ENCODE results near the gene RBM7.

Gene RBM7, protein sequence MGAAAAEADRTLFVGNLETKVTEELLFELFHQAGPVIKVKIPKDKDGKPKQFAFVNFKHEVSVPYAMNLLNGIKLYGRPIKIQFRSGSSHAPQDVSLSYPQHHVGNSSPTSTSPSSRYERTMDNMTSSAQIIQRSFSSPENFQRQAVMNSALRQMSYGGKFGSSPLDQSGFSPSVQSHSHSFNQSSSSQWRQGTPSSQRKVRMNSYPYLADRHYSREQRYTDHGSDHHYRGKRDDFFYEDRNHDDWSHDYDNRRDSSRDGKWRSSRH

DNA sequence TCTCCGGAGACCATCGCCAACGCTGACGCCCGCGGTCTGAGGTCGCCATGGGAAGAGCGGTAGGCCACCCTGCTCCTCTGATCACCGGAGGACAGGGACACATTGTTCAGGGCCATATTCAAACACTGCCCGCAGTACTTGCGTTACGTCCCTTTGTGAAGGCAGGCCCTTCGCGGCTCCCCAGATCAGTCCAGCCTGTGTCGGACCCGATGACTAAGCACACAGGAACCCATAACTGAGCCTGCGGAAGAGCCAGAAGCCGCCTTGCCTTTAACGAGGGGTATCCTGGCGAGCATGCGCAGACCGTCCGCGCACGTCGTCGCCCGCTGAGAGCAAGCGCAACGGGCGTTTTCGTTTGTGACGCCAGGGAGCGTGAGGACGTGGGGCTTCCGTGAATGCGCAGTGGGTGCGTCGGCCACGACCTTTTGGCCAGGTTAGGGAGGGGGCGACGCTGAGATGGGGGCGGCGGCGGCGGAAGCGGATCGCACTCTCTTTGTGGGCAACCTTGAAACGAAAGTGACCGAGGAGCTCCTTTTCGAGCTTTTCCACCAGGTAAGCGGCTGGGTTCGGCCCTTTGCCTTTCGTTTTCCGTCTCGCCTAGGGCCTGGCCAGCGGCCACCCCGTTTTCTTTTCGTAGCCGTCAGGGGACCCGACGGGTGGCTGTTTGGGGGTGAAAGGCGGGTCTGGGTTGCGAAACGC lies at the start of gene RBM7, which contains the start of gene C11orf71:
Gene RBM7 (plus strand): TSS at position 451 of the 699 bp plus-strand sequence. CDS start 6 bp downstream, at position 457.
Gene C11orf71 (minus strand): TSS at position 296 of the 699 bp plus-strand sequence. CDS start 180 bp downstream, at position 116.
- peak; percentile 73 for DNase-seq

DNA sequence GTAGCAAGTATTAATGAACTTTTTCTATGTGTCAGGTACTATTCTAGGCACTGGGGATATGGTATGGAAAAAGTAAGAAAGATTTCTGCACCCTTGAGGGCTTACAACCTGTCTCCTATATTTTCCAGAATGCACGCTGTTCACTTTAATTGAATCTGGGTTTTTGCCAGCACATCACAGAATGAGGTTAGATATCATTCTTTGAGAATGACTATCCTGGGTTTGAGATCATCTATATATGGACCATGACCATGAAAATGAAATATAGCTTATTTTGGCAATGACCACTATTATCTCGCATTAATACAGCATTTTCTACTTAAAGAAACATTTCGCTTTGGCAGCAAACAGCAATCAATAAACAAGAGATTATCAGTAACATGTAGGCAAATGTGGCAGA lies 47.0 kb upstream of the RBM7 start:
- DNase-seq: no peak

DNA sequence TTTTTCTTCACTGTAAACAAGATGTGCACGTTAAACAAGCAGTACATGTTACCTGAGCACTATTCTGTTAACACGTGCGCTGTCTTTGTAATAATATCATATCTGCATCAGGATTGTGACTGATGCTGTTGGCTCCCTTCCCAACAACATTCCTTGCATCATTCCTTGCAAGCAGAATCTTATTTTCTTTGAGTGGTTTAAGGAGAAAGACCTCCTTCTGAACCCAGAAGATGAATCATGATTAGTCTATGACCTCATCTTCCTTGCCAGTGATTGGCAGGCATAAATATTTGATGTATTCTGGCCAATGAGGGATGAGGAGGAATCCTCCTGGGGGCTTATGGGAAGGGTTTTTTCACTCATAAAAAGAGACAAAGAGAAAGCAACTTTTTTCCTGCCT lies 46.4 kb upstream of the RBM7 start:
- DNase-seq: no peak

DNA sequence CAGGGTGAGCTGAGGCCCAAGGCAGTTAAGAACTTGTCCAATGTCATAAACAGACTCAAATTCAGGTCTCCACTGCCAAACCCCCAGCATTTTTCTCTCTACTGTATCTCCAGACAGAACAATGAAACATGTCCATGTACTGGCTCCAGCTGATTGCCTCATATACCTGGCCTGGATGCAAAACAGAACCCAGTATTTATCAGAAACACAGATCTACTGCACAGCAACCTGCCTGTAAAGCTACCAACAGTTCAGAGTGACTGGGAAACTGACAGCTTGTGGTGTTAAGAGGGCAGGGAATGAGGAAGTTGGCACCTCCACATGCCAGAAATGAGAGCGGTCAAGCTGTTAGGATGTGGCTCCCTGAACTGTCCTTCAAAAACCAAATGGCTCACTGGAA lies 41.8 kb upstream of the RBM7 start:
- no peak for DNase-seq

DNA sequence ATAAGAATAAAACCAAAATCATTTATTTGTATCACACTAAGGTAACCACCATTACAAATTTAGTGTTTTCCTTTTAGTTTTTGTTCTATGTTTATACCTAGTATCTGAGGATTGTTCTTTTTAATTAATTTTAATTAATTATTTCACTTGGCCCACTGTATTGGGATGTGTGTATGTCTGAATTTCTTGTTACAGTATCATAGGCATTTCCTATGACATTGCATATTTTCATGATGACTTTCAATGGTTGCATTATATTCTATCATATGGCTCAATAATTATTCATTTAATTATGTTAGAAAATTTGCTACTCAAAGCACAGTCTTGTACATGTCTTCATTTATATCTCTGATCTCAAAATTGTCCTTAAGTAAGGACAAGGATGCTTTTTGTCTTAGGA lies 41.1 kb upstream of the RBM7 start:
- DNase-seq: no peak

DNA sequence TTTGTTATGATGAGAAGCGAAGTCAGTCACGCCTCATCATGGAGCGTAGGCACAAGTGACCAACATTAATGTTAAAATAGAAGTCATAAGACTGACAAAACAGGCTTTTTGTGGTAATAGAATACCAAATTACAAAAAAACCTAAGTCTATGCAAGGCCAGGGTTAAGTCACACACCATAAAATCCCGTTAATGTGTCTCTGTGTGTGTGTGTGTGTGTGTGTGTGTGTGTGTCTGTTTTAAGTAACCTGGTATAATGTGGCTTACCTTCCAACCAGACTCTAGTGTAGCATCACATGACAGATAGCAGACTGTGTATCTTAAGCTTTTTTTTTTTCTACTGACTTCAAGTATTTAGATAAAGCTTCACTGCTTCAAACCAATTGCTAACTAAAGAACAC lies 38.1 kb upstream of the RBM7 start:
- DNase-seq: no peak

DNA sequence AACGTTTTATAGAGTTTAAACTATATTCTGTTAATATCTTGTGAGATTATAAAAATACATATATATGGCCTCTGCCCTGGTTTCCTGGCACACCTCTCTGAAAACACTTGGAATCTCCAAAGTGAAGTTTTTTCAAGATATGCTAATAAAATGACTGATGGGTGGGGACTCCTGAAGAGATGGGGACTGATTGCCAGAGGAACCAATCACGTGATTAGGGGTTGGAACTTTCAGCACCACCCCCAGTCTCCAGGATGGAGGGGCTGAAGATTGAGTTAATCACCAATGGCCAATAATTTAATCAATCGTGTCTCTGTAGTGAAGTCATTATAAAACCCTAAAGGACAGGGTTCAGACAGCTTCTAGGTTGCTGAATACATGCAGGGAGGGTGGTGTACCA lies 37.5 kb upstream of the RBM7 start:
- no peak for DNase-seq

DNA sequence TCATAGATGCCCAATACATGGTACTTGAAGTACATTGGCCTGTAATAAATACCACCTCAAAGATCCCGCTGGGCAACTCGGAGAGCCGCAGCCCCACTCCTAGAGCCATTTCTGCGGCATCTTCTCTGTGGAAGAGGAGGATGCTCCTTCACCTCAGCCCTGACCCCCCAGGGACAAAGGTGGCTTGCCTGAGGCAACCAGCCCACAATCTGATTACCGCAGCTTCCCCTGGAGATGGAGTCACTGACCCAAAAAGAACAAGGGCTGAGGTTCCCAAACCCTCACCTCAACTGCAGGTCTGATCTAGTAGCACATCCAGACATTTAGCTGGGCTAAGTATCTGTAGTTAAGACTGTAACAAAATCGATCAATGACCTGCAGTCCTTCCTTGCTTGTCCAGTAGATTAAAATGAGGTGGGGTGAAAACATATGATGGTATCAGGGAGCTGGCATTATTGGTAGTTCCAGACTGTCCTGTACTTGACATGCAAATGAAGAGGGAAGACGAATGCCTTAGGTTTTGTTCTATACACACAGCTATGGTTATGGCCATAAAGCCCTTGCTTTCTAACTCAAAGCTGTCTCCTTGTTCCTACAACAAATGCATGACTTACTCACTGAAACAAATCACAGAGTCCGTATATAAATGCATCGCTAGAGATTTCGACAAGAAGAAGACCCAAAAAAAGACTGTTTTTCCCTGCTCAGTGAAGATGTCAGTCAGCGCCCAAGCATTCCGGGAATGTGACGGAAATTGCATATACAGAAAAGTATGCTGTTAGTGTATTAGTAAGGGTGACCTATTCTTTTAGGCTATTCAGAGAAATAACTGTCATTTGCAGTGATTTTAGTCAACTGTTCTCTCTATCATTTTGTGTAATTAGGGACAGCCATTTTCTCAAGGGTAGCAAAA lies 33.9 kb upstream of the RBM7 start:
- DNase-seq: no peak

DNA sequence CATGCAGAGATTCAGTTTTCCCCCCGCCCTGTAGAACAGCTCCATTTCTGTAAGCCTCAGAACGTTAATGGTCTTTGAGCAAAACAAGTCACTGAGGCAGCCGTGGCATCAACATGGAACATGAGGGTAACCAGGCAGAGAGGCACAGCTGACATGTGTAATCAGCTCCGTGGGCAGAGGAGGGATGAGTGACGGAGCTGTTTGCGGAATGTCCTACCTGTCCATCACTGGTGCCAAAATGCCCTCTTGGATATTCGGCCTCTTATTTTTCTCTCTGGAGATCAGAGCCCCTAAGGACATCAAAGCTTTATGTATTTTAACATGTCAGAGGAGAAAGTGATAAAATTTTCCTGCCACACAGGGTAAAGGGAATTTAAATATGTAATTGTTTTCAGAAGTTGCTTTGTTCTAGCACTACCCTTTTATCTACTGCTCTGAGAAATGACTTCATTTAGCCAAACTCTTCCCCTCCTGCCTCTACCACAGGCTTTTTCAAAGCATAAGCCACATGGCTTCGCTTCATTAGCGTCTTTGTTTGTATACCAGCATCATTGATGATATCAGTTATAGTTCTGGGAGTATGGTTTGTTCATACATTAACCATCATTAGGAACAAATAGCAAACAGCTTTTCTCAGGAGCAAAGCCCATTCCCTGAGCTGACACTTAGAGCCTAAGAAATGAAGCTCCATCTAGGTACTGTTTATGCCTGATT lies 33.1 kb upstream of the RBM7 start:
- DNase-seq: no peak

DNA sequence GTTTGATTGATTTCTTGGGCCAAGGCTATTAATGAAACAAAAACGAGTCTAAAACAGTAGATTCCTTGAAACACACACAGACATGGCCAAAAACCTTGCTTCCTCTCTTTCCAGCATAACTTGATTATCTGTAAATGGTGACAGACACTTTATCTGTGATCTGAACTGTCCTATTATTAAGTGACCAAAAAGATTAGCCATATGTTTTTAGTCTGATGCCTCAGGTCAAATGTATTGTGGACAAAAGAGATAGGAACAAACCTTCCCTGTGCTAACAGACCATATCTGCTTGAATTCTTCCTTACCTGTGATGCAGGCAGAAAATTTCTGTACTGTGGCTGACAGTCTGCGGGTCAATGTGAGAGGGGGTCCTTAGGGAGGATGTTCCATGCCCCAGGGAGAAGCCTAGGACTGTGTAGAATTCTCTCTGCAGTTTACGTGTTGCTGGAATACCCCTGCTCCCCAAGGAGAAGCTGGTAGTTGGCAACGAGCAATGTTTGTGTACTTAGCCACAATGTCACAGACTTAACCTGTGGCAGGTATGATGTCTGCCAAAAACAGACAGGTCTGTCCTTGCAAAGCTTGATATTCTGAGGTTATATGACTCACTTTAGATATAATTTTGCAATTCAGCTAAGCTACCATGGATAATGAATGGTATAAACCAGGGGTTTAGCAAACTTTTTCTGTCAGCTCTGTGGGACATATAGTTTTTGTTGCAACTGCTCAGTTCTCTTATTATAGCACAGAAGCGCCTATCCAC lies 31.4 kb upstream of the RBM7 start:
- no peak for DNase-seq

DNA sequence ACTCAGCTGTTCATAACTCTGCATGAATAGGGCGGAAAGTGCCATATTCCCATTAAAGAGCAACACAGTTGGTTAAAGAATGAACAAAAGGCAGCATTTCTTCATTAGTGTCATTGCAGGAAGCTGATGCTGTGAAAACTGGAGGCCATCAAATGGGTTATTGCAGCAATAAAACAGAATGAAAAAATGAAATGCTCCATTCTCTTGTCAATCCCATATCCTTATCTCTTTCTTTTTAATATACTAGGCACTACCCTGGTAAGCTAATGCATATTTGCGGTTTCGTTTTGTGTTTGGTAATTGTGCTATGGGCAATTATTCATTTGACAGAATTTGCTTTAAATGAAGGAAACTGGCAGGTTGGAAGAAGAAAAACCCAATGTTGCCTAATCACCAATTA lies 25.4 kb upstream of the RBM7 start:
- no peak for DNase-seq

DNA sequence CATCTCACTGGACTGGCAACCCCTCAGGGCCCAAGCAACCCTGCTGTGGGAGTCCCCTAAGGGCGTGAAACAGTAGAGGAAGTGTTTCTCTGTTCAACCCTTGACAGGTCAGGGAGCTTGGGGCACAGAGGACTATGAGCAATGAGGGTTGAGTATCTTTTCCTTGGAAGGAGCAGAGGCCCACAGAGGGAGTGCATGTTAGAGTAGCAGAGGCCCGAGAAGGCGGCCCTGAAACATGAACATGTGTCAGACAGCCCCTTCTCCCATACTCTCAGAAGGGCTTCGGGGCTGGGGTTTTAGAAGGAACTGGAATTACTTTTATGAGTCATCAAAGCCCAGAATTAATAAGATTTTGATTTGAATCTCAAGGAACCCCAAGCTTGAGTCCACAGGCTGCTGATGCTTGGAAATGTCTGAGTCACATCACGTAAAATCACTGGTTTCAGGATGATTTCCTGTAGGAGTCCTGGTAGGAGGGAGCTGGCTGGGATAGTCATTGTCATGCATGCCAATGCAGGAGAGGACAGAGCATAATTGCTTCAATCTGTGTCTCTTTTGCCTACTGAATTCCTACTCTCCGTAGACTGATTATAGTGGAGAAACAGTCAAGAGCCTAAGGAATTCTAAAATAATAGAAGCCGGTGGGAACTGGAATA lies 22.7 kb upstream of the RBM7 start:
- no peak for DNase-seq

DNA sequence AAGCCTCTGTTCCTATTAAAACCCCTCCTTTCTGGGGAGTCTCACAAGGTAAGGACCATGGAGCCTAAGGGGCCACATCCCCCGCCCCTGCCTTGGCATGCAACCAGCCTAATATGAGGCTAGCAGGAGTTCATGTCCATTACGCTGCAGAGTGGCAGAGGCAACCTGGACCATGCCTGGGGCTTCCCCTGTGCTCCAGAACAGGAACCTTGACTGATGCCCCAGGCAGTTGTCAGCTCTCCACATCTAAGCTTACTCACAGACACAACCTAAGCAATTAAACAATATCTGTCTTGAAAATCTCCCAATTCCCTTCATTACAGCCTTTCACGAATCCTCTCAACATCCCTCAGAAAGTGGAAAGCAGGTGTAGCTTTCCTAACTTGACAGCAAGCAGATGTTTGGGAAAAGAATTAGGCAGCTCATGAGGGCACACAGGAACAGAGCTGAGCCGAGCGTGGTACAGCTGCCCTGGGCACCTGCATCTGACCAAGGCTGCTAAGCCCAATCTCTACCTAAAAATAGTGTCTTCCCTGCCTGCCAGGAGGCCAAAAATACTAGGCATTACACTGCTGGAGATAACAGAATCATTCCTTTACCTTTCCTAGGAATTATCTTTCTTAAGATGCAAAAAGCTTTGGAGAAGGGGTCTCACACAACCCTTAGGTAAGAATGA lies 20.9 kb upstream of the RBM7 start:
- no peak for DNase-seq

DNA sequence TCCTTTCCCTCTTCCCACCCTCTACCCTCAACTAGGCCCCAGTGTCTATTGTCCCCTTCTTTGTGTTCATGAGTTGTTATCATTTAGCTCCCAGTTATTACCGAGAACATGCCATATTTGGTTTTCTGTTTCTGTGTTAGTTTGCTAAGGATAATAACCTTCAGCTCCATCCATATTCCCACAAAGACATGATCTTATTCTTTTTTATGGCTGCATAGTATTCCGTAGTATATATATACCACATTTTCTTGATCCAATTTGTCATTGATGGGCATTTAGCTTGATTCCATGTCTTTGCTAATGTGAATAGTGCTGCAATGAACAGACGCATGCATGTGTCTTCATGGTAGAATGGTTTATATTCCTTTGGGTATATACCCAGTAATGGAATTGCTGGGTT lies 18.0 kb upstream of the RBM7 start:
- no peak for DNase-seq

DNA sequence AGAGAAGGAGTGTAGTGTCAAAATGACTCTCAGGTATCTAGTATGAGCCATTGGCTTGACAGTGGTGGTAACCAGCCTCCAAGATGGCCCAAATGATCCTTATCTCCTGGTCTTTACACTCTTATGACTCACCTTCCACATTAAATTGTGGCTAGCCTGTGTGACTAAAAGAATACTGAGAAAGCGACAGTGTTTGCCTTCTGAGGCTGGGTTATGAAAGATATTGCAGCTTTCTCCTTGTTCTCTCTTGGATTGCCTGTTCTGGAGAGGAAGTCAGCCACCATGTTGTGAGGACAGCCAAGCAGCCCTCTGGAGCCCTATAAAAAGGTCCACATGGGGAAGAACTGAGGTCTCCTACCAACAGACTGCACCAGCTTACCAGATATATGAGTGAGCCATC lies 16.0 kb upstream of the RBM7 start:
- no peak for DNase-seq

DNA sequence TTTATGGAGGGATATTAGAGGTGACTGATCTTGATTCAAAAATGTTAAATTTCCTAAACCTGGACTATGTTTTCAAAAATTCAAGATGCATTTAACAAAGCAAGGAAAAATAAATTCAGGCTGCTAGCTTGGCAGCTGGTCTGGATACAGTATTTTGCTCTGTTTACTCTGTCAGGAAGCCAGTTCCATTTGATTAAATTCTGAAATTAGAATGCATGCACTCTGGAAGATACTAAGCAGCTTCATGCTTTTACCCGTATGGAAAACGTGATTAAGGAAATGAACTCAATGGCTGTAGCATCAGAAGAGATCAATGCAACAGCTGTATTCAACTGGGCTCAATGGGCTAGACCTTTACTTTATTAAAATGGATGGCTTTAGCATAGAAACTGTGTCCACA lies 14.3 kb upstream of the RBM7 start:
- no peak for DNase-seq

DNA sequence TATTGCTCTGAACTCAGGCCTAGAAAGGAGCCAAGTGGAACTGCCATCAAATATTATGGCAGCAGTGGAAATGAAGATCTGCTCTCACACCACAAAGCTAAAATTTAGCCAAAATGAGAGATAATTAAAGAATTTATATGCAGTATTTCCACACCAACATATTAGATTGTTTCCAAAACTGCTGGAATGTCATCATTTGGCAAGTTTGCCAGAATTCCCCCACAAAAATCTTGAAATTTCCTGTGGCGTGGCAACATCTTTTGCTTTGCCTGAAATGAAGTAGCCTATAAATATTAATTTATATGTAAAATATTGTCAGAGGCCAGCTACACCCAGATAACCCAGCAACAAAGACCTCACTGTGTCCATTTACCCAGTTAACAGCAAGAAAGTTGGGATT lies 13.9 kb upstream of the RBM7 start:
- DNase-seq: no peak

DNA sequence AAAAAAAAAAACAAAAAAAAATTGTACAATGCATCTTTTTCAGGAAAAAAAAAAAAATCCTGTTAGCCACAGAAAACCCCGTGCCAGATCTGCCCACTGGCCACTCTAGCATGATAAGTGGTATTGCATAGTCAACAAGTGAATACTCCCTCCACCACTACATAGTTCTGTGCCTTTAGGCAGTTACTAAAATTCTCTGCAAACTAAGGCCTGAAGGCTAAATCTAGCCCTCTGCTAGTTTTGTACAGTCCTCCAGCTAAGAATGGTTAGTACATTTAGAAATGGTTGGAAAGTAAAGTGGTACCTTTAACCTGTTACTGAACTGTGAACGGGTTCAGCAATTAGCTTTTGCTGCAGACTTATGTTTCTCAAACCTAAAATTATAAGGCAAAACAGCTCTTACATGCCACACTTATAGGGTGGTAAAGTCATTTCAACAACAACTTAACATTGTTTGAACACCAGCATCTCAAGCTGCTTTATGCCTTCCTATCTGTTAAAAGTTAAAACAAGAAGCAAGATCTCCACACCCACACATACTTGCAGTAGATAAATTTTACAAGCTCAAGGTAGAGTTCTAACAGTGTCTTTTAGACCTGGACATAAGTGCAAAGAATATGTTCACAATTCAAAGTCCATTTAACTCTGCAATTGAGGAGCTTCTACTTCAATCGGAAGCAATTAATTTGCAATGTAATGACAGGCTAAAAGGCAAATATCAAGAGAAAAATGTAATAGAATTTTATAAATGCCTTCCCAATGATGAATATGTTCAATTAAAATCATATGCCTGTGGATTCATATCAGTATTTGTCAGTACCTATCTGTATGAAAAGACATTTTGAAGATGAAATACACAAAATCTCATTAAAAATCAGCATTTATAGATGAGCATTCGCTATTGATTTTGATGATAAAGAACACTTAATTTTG lies 7.5 kb upstream of the RBM7 start:
- DNase-seq: no peak

DNA sequence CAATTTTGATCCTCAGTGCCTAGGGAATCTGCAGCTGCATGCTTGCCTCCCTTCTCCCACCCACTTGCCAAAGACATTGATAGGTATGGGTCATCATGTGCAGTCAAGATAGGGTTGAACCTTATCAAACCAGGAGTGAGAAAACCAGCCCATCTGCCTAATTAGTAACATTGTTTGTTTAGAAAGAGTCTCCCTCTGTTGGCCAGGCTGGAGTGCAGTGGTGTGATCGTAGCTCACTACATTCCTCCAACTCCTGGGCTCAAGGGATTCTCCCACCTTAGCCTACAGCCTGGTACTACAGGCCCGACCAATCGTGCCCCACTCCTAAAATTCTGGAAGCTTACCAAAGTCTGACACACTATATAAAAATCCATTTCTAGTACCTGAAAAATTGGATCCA lies 4.7 kb upstream of the RBM7 start:
- no peak for DNase-seq

DNA sequence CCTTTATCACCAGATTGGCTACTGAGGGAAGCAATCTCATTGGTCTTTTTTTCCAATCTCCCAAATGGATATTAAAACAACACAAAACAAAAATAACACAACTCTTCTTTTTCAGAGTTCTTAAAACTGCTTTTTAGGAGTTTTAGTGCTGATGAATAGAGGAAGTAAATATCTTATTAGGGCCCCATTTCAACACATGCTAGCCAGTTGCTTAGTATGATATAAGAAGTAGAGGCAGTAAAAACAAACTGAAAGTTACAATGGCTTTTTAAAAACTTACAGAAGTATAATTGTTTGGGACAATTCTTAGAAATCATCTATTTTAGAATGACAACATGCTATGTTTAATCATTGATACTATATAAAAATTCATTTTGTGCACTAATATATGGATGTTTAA lies 3.5 kb upstream of the RBM7 start:
- DNase-seq: no peak
